Kidney (tissue), 14 donors: ENCODE results near the gene MSANTD1. TPM values are rescaled to one million over a fixed set of nuclear protein-coding genes. Genes with fewer than 3 reads are reported as not detected.

Experiments
- DNase-seq, 5 donors: peaks; one replicate each; pipeline ENCODE4 v3.0.0-alpha.2; 2013 to 2020
- FAIRE-seq: peaks from 2 replicates; lab custom pipeline; 2012; peaks lifted over from hg19 to GRCh38; lab: Jason Lieb, UNC
- H3K27ac ChIP-seq, 2 donors: one replicate each; pipeline ENCODE4 v1.7.0; 2013; ENCODE audit warnings: low read depth in 2 of 2, low read length in 2 of 2, inconsistent platforms in 1 of 2
- H3K27me3 ChIP-seq: one replicate; pipeline ENCODE4 v1.7.1; 2013; ENCODE audit warnings: low read length, inconsistent platforms; ENCODE audit not compliant: control insufficient read depth, insufficient read depth
- H3K36me3 ChIP-seq, 3 donors: one replicate each; pipeline versions ENCODE4 v1.7.0 to v1.7.1; 2013; ENCODE audit warnings: low read length in 3 of 3, control low read depth in 1 of 3, inconsistent platforms in 1 of 3; ENCODE audit not compliant: insufficient read depth in 3 of 3, control insufficient read depth in 2 of 3
- H3K4me1 ChIP-seq, 3 donors: one replicate each; pipeline versions ENCODE4 v1.7.0 to v1.7.1; 2013; ENCODE audit warnings: low read length in 3 of 3, inconsistent platforms in 1 of 3, low read depth in 1 of 3; ENCODE audit not compliant: control insufficient read depth in 2 of 3, insufficient read depth in 2 of 3
- H3K4me3 ChIP-seq, 3 donors: one replicate each; pipeline versions ENCODE4 v1.7.0 to v1.8.1; 2013; ENCODE audit warnings: low read length in 3 of 3, control low read depth in 1 of 3, inconsistent platforms in 1 of 3
- H3K9ac ChIP-seq, 3 donors: one replicate each; pipeline versions ENCODE4 v1.7.0 to v1.7.1; 2013; ENCODE audit warnings: low read length in 3 of 3, control low read depth in 1 of 3, inconsistent platforms in 1 of 3
- H3K9me3 ChIP-seq, 3 donors: one replicate each; pipeline versions ENCODE4 v1.7.0 to v1.7.1; 2013; ENCODE audit warnings: low read length in 3 of 3, control low read depth in 1 of 3, inconsistent platforms in 1 of 3; ENCODE audit not compliant: control insufficient read depth in 2 of 3, insufficient read depth in 1 of 3
- intact Hi-C: fragments of 100-400 bp; cut with DNase I; formaldehyde crosslinking; loops from one replicate; pipeline ENCODE4 v1.11.1; 2022
- polyA plus RNA-seq: library from polyadenylated mRNA; stranded (reverse); fragments of 350-450 nt; fragmentation: Illumina TruSeq; extraction: RNeasy Lipid Tissue Mini Kit (QIAGEN cat#74804); gene quantifications from one replicate; pipeline ENCODE4 v1.2.3, GENCODE V29; 2014; ENCODE audit warnings: low read depth, low replicate concordance; ENCODE audit not compliant: insufficient read depth
- total RNA-seq: library from RNA; stranded (reverse); fragmentation: NEBNext Ultra II Directional; extraction: Animal tissue kit (Norgen Biotek cat#: 25700); gene quantifications from one replicate; pipeline ENCODE4 v1.2.1, GENCODE V29; 2021
- TF ChIP-seq, protein P1 (sequence below): IDR thresholded peaks from 3 replicates; pipeline ENCODE4 v1.5.1; 2012; ENCODE audit warnings: mild to moderate bottlenecking, moderate library complexity, borderline replicate concordance; ENCODE audit not compliant: insufficient read depth; ENCODE audit errors: extremely low read depth
- donor health status: control.
- donor health status: control.
- donor health status: control.
- donor health status: control.
- donor health status: control.
- donor health status: DM: yes; HTN: yes; CAD: no.
- donor health status: Normal renal cell carcinoma (clear cell type).

The MSANTD1 gene
- total and polyA plus RNA-seq, 2 donors from 2014 or later, result 0.91 TPM; not detected in 1

DNA sequence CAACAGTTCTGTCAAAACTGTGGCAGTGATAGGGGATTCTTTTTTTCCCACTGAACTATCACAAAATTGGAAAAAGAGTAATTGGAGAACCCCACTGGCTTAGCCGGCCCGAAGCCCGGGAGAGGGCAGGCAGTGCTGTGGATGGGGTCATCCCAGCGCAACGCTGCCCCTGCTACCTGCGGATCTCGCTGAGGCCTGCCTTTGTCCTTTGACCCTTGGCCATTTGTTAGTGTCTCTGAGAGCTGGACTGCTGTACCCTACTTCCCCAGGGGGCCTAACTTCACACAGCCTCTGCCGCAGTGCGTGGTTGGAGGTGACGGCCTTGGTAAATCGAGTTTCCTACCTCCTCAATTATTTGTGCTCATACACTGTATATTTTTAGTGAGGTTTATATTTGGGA lies 43.0 kb upstream of the MSANTD1 start:
- Histone ChIP-seq H3K4me1 (peaks cover 0 to 17% (median 11%) of the 10 kb centered on the region in 3 donors), H3K9me3 (no peaks in the 10 kb centered on the region), H3K9ac (no peak overlapping the region), H3K4me3 (no peak overlapping the region), H3K36me3 (peaks cover 2 to 32% (median 15%) of the 10 kb centered on the region in 3 donors), H3K27ac (no peak overlapping the region), H3K27me3 (no peaks in the 10 kb centered on the region)
- no peak for FAIRE-seq
- TF ChIP-seq, protein P1, sequence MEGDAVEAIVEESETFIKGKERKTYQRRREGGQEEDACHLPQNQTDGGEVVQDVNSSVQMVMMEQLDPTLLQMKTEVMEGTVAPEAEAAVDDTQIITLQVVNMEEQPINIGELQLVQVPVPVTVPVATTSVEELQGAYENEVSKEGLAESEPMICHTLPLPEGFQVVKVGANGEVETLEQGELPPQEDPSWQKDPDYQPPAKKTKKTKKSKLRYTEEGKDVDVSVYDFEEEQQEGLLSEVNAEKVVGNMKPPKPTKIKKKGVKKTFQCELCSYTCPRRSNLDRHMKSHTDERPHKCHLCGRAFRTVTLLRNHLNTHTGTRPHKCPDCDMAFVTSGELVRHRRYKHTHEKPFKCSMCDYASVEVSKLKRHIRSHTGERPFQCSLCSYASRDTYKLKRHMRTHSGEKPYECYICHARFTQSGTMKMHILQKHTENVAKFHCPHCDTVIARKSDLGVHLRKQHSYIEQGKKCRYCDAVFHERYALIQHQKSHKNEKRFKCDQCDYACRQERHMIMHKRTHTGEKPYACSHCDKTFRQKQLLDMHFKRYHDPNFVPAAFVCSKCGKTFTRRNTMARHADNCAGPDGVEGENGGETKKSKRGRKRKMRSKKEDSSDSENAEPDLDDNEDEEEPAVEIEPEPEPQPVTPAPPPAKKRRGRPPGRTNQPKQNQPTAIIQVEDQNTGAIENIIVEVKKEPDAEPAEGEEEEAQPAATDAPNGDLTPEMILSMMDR, result no peak
- intact Hi-C loops, result no loop called here
- DNase-seq, result no peak

DNA sequence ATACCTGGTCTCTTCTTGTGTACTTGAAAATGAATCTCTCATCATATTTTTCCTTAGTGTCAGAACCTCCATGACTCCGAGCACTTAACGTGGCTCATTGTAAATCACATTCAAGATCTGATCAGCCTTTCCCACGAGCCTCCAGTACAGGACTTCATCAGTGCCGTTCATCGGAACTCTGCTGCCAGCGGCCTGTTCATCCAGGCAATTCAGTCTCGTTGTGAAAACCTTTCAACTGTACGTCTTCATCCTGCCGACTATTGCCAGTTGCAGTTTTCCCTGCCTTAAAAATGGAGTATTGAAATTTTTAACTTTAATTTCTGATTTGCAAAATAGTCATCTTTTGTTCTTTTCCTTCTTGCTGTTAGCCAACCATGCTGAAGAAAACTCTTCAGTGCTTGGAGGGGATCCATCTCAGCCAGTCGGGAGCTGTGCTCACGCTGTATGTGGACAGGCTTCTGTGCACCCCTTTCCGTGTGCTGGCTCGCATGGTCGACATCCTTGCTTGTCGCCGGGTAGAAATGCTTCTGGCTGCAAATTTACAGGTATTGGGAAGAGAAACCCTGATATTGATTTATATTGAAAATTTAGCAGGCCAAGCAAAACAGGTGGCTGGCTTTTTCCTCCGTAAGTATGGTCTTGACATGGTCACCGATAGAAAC lies 42.4 kb upstream of the MSANTD1 start:
- intact Hi-C loops, result no loop called here
- Histone ChIP-seq H3K4me1 (peaks cover 0 to 17% (median 11%) of the 10 kb centered on the region in 3 donors), H3K9me3 (no peaks in the 10 kb centered on the region), H3K36me3 (peaks cover 2 to 32% (median 15%) of the 10 kb centered on the region in 3 donors), H3K27ac (no peak overlapping the region), H3K9ac (no peak overlapping the region), H3K4me3 (no peak overlapping the region), H3K27me3 (no peaks in the 10 kb centered on the region)
- DNase-seq, result no peak
- TF ChIP-seq, protein P1, result no peak
- FAIRE-seq, result no peak

DNA sequence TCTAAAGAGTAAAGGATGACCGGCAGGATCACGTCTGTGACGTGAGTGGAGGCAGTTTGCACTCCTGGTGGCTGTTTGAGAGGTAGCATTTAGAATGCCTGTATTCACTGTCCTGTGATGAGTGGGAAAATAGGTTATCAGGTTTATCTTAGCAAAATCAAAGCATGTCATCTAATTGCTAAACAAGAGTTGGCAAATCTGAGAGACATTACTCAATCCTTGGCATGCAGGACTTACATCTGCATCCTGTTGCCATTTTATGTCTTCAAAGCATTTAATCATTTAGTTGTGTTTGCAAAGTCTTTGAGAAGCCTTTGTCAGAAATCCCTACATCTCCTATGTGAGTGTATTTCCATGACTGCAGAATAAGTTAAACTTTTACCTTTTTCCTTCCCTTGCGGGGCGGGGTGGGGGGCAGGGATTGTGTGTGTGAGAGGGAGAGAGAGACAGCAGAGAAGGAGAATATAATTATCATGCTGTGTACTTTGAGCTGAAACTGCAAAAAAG lies 41.4 kb upstream of the MSANTD1 start:
- DNase-seq, result peak in 1 of 5 donors; percentile 26
- Histone ChIP-seq H3K4me1 (peaks cover 0 to 16% (median 9%) of the 10 kb centered on the region in 3 donors), H3K27ac (no peak overlapping the region), H3K27me3 (no peaks in the 10 kb centered on the region), H3K4me3 (no peak overlapping the region), H3K9ac (no peak overlapping the region), H3K36me3 (peaks cover 4 to 38% (median 20%) of the 10 kb centered on the region in 3 donors), H3K9me3 (no peaks in the 10 kb centered on the region)
- FAIRE-seq, result no peak
- intact Hi-C loops, result no loop called here
- TF ChIP-seq, protein P1, result no peak
